Activated naive CD8-positive, alpha-beta T cell (primary cell): ENCODE measurements around the gene ZBTB20.
"Not testable (repeated sequence)": the region's sequence is repeated elsewhere in the genome, so short reads cannot be mapped to it uniquely, and the experiment has no call there.

Experiments
- H3K27ac Mint-ChIP-seq: one replicate; pipeline ENCODE4 v1.8.0; 2021; ENCODE audit warnings: mixed read lengths
- H3K27me3 Mint-ChIP-seq: one replicate; pipeline ENCODE4 v1.8.0; 2021; ENCODE audit warnings: mixed read lengths
- H3K36me3 Mint-ChIP-seq: one replicate; pipeline ENCODE4 v1.8.0; 2021; ENCODE audit warnings: mixed read lengths
- H3K4me1 Mint-ChIP-seq: one replicate; pipeline ENCODE4 v1.8.0; 2021; ENCODE audit warnings: low read depth, mixed read lengths
- H3K4me3 Mint-ChIP-seq: one replicate; pipeline ENCODE4 v1.8.0; 2021; ENCODE audit warnings: mild to moderate bottlenecking, mixed read lengths
- H3K9me3 Mint-ChIP-seq: one replicate; pipeline ENCODE4 v1.8.0; 2021; ENCODE audit warnings: low read depth, mixed read lengths

Gene ZBTB20

DNA sequence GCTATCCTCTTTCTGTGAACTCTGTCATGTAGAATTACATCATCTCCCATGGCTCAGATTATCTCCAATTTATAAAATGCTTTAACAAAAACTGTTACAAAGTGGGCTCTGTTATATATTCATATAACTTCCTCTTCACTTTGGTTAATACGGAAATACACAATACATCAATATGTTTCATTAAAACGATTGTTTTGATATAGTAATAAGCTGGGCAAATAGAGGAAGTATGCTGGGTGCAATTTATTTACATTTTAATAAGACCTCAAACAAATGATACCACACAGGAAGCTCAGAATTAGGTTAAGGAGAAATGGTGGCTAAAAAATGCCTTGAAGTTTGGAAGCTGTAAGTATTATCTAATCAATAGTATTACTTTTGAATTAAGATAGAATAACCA is 331.0 kb downstream of the ZBTB20 start:
- peaks cover 7% of the 10 kb centered on the region for H3K36me3 Mint-ChIP-seq
- no peaks in the 10 kb centered on the region for H3K27me3 Mint-ChIP-seq
- no peaks in the 10 kb centered on the region for H3K9me3 Mint-ChIP-seq
- H3K27ac Mint-ChIP-seq, result no peak overlapping the region
- no peak overlapping the region for H3K4me3 Mint-ChIP-seq
- H3K4me1 Mint-ChIP-seq, result peaks cover 2% of the 10 kb centered on the region

- not testable (repeated sequence) for H3K4me3 Mint-ChIP-seq, H3K27ac Mint-ChIP-seq, H3K27me3 Mint-ChIP-seq, H3K4me1 Mint-ChIP-seq, H3K9me3 Mint-ChIP-seq
- peaks cover 15% of the 10 kb centered on the region for H3K36me3 Mint-ChIP-seq
These were observed 334.4 kb downstream of the ZBTB20 start for GRCh38 chr3:114812541-114813238.

- Mint-ChIP-seq H3K27me3 (no peaks in the 10 kb centered on the region), H3K36me3 (peaks cover 15% of the 10 kb centered on the region), H3K4me3 (no peak overlapping the region), H3K4me1 (peaks cover 9% of the 10 kb centered on the region), H3K9me3 (no peaks in the 10 kb centered on the region), H3K27ac (peak overlapping the region; percentile 62)
These were observed 337.2 kb downstream of the ZBTB20 start for GRCh38 chr3:114809668-114810413.

GRCh38 chr3:114804099-114804498 is 343.0 kb downstream of the ZBTB20 start:
- H3K9me3 Mint-ChIP-seq, result no peaks in the 10 kb centered on the region
- H3K36me3 Mint-ChIP-seq, result peaks cover 12% of the 10 kb centered on the region
- peaks cover 5% of the 10 kb centered on the region for H3K4me1 Mint-ChIP-seq
- H3K27me3 Mint-ChIP-seq, result no peaks in the 10 kb centered on the region
- no peak overlapping the region for H3K4me3 Mint-ChIP-seq
- H3K27ac Mint-ChIP-seq, result no peak overlapping the region

DNA sequence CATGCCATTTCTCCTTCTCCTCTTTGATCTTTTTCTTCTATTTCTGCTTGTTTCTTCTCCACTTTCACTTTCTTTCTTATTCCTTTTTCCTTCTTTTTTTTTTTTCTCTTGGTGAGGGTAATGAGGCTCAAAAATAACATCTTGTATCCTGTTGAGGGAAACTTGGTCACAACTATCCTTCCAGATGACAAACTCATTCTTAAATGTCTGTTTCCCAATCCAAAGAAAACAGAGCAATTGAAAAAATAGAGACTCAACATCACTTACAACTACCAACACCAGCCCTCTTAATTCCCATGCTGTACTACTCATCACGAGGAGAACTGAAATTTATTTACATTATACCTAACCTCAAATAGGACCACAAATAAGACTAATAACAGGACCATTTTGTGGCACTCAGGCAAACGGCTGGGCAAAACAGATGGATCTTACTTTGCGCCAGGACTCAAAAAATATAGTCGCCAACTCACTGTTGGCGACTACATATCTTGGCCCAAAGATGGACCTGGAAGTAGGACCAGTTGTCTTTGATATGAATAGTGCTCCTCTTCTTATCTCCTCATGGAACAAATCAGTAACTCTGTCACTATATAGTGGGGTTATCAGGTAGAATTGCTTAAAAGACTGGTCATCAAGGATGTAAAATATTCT is 343.9 kb downstream of the ZBTB20 start:
- Mint-ChIP-seq H3K27ac (no peak overlapping the region), H3K4me3 (no peak overlapping the region), H3K4me1 (peaks cover 5% of the 10 kb centered on the region)

DNA sequence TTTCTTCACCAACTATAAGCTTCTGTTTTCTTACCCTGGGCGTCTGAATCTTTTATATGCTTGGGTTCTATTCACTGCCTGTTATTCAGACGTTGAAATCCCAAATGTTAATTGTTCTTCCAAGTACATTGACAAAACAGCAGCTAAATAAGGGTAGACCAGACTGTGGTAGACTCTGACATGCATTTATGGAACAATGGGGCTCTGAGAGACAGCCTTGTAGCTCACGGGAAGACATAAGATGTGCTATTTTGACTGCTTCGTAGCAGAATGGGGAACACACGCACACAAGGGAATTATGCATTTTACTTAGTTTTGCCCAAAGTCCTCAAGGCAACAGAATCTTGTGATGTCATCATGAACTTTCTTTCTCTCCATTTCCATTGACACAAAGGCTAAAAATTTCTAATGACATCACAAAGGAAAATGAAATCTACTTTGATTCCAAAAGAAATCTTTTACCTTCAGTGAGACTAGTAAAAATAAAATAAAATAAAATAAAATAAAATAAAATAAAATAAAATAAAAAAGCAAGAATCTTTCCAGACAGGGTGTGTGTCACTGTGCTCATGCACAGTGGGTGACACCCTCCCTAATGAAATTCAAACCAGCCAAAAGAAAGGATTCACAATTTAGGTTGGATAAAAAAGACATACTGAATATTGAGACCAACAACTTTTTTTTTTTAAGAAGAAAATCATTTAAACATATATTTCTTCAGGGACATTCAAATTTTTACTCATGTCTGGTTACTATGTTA is 346.6 kb downstream of the ZBTB20 start:
- no peaks in the 10 kb centered on the region for H3K9me3 Mint-ChIP-seq
- H3K27ac Mint-ChIP-seq, result no peak overlapping the region
- H3K4me3 Mint-ChIP-seq, result no peak overlapping the region
- peaks cover 8% of the 10 kb centered on the region for H3K4me1 Mint-ChIP-seq
- peaks cover 16% of the 10 kb centered on the region for H3K36me3 Mint-ChIP-seq
- no peaks in the 10 kb centered on the region for H3K27me3 Mint-ChIP-seq

More for the DNA sequence above, 343.9 kb downstream of the ZBTB20 start:
- Mint-ChIP-seq H3K36me3 (peaks cover 10% of the 10 kb centered on the region), H3K9me3 (no peaks in the 10 kb centered on the region), H3K27me3 (no peaks in the 10 kb centered on the region)

GRCh38 chr3:114799816-114800215 is 347.3 kb downstream of the ZBTB20 start:
- Mint-ChIP-seq H3K36me3 (peaks cover 20% of the 10 kb centered on the region), H3K27me3 (no peaks in the 10 kb centered on the region), H3K4me1 (peaks cover 8% of the 10 kb centered on the region)

GRCh38 chr3:114796796-114797195 is 350.3 kb downstream of the ZBTB20 start:
- Mint-ChIP-seq H3K27me3 (no peaks in the 10 kb centered on the region), H3K4me3 (no peak overlapping the region), H3K27ac (no peak overlapping the region), H3K4me1 (peaks cover 5% of the 10 kb centered on the region), H3K9me3 (no peaks in the 10 kb centered on the region), H3K36me3 (peaks cover 20% of the 10 kb centered on the region)

More at GRCh38 chr3:114799816-114800215, 347.3 kb downstream of the ZBTB20 start:
- no peaks in the 10 kb centered on the region for H3K9me3 Mint-ChIP-seq
- no peak overlapping the region for H3K4me3 Mint-ChIP-seq
- no peak overlapping the region for H3K27ac Mint-ChIP-seq

GRCh38 chr3:114794894-114795630 is 352.0 kb downstream of the ZBTB20 start:
- Mint-ChIP-seq H3K9me3 (no peaks in the 10 kb centered on the region), H3K4me1 (peaks cover 12% of the 10 kb centered on the region), H3K36me3 (peaks cover 28% of the 10 kb centered on the region), H3K27me3 (no peaks in the 10 kb centered on the region), H3K4me3 (no peak overlapping the region), H3K27ac (no peak overlapping the region)

DNA sequence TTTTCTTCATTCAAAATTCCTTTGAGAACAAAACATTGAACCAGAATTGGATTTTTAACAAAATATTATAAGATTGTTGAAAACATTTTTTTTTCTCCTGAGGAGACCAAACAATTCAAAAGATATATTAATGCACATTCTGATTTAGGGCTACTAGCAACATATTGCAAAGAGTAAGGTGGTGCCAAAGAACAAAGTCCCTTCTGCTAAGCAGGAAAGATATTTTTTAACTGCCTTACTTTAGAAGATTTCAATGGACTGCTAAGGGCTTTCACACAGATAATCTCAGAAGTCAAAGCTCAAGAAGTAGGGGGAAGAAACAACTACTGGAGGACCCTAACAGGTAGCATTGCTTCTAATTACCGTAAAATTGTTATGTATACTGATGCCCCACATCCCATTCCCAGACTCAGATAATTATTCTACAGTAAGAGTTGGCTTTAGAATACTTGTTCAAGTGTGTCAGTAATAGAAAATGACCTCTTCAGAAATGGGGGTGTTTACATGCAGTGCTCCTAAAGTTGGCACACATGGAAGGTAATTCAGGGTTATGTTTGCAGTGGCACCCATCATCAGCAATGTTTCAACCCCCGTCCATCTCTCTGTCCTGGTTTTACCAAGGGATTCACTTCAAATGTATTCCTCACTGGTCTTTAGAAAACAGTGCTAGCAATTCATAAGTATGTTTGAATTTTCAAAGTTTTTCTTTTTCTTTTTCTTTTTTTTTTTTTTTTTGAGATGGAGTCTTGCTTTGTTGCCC is 354.7 kb downstream of the ZBTB20 start:
- Mint-ChIP-seq H3K27me3 (no peaks in the 10 kb centered on the region), H3K27ac (no peak overlapping the region), H3K4me3 (no peak overlapping the region), H3K4me1 (peaks cover 19% of the 10 kb centered on the region), H3K9me3 (peaks cover 6% of the 10 kb centered on the region), H3K36me3 (peaks cover 21% of the 10 kb centered on the region)

DNA sequence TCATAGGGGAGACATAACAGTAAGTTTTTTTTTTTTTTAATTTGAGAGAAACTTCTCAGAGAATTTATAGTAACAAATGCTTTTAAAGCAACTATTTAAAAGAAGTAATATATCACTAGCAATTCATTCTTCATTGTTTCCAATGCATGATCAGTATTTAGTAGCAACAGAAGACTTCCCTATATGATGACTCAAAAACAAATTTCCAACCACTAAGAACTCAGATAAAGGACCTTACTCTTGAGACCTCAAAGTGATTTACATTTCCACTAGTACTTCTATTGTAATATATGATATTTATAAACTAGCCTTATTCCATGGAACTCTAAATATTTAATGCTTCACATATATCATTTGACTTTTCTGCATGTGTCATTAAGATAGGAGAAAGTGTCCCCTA is 356.3 kb downstream of the ZBTB20 start:
- H3K27me3 Mint-ChIP-seq, result no peaks in the 10 kb centered on the region
- H3K36me3 Mint-ChIP-seq, result peaks cover 17% of the 10 kb centered on the region
- H3K4me1 Mint-ChIP-seq, result peaks cover 16% of the 10 kb centered on the region
- no peak overlapping the region for H3K4me3 Mint-ChIP-seq
- H3K9me3 Mint-ChIP-seq, result peaks cover 6% of the 10 kb centered on the region
- peak overlapping the region; percentile 64 for H3K27ac Mint-ChIP-seq

DNA sequence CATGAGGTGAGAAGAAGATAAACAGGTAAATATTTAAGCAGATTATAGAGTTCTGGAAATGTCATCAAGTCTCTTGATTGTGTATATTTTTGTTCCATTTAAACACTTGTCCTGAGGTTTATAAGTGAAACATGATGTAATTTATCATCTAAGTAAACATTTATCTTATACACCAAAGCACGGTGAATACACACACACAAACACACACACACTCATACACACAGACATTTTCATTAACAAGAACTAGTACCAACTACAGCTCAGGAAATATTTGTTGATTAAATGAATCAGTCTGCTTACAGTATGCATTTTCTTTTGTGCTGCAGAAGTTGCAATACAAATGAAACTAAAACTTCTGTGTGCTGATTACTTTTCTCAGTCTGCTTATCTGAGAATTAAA is 357.3 kb downstream of the ZBTB20 start:
- Mint-ChIP-seq H3K27me3 (no peaks in the 10 kb centered on the region), H3K27ac (no peak overlapping the region), H3K4me1 (peaks cover 16% of the 10 kb centered on the region), H3K36me3 (peaks cover 12% of the 10 kb centered on the region), H3K9me3 (peaks cover 6% of the 10 kb centered on the region), H3K4me3 (no peak overlapping the region)

- peaks cover 38% of the 10 kb centered on the region for H3K36me3 Mint-ChIP-seq
- no peak overlapping the region for H3K4me3 Mint-ChIP-seq
- H3K4me1 Mint-ChIP-seq, result no peaks in the 10 kb centered on the region
- H3K27me3 Mint-ChIP-seq, result no peaks in the 10 kb centered on the region
- no peak overlapping the region for H3K27ac Mint-ChIP-seq
- peaks cover 19% of the 10 kb centered on the region for H3K9me3 Mint-ChIP-seq
These were observed 371.7 kb downstream of the ZBTB20 start for GRCh38 chr3:114775395-114775794.

- Mint-ChIP-seq H3K9me3 (peaks cover 15% of the 10 kb centered on the region), H3K27ac (no peak overlapping the region), H3K4me1 (peaks cover 11% of the 10 kb centered on the region), H3K4me3 (no peak overlapping the region), H3K36me3 (peaks cover 32% of the 10 kb centered on the region), H3K27me3 (no peaks in the 10 kb centered on the region)
These were observed 376.2 kb downstream of the ZBTB20 start for GRCh38 chr3:114770874-114771273.
